GM18520 (cell line): ENCODE data around the gene HLA-DQA1.
A peak's percentile ranks its signal among the peaks of the same experiment; 100 is the strongest.
"Not testable (repeated sequence)": the region's sequence is repeated elsewhere in the genome, so short reads cannot be mapped to it uniquely, and the experiment has no call there.

ENCODE experiments used
- ATAC-seq: cut with Tn5 transposase; IDR thresholded peaks from one replicate; pipeline ENCODE4 v1.9.1; 2021; ENCODE audit not compliant: unreplicated experiment

HLA-DQA1 gene

DNA sequence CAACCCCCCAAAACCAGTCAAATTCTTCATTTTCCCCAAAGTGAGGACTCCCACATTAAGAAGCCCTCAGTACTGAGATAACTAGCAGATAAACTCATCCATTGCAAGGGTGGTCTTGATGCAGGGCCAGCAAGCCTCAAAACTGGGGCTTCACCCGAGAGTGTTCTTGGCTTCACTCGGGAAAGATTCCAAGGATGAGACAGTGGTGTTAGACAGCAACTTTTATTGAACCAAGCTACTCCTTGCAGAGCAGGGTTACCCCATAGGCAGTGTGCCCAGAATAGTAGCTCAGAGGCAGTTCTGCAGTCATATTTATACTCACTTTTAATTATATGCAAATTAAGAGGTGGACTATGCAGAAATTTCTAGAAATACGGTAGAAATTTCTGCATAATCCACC, 15.8 kb upstream of the HLA-DQA1 start:
- ATAC-seq: no peak

DNA sequence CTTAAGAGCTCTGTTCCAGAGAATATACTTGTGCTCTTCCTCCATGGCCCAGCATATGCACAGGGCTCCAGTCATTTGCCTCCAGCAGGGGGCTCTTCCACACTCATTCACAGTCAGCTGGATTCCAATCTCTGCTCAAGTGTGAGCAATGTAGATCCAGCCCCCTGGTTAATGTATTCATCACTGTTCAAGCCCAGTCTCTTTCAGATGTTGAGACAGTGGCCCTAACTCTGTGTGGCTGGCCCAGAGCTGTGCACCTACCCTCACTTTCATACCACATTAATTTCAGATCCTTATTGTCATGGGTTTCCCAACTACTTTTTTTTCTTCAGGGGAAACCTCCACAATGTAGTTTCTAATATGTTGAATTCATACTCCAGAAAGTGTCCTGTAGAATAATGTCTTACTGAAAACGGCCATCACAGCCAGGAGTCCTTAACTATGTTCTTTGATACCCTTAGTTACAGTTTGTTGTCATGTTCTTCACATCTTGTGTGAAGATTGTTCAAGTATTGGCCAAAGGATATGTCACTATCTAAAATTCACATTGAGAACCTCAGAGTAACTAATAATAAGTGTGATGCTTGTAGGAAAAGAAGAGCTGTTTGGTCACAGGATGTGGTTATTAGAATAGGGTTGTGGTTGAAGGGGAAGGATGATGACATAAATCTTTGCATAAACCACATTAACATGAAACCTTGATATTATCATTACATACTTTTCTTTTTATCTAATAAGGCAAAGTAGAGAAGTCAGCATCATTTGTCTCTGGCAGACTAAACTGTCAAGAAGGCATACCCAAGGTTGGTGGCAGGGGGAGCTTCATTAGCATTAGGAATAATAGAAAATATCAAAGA, 14.4 kb upstream of the HLA-DQA1 start:
- peak; percentile 59 for ATAC-seq

DNA sequence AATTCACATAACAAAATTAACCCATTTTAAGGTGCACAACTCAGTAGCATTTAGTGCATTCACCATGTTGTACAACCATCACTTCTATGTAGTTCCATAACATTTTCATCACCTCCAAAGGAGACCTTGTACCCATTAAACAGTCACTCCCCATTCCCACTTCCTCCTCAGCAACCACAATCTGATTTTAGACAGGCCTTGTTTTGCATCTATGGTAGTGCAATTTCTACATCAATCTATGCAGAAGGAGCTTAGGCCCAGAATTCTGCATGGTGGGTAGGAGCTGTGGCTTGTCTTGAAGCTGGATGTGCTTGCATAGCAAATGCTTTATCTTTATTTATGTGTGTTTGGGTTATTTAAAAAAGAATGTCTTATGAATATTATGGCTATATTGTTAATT, 13.5 kb upstream of the HLA-DQA1 start:
- ATAC-seq: no peak

DNA sequence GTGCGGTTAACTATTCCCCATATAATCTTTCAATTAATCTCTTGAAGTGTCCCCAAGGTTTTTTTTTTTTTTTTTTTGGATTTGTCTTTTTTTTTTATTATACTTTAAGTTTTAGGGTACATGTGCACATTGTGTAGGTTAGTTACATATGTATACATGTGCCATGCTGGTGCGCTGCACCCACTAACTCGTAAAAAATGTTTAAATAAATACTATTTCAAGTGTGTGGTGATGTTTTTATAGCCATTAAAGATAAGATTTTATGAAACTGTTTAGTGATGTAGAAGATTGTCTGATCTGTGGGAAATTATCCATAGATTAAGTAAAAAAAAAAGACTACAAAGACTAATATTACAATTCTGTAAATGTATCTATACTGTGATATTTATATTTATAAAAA, 12.6 kb upstream of the HLA-DQA1 start:
- no peak for ATAC-seq

DNA sequence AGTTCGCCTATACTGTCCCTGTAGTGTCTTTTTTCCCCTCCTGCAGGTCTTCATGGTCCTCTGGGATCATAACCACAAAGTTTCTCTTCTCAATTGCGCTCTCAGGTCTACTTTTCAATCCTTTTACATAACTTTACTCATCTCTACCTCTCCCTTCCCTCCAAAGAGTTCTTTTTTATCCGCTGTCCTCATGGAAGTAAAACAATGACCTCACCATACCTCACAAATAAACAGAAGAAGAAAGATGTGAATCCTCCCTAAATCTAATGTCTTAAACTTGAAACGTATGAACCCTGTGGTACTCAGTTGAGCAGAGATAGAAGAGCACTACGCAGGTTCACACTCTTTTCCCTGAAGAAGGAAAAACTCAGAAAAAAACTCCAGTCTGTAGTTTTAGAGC, 12.1 kb upstream of the HLA-DQA1 start:
- ATAC-seq: no peak

DNA sequence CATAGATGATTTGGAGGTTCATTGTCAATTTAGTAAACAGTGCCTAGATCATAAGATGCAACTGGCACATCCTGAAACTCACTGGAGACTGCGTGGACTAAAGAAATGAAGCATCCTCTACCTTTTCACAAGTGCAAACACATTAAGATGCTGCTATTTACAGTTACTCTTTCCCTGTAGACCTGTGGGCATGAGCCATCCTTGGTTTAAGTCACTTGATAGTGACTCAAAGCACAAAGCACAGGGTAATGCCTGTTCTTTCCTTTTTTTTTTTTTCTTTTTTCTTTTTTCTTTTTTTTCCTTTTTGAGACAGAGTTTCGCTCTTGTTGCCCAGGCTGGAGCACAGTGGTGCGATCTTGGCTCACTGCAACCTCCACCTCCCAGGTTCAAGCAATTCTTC, 10.0 kb upstream of the HLA-DQA1 start:
- no peak for ATAC-seq

DNA sequence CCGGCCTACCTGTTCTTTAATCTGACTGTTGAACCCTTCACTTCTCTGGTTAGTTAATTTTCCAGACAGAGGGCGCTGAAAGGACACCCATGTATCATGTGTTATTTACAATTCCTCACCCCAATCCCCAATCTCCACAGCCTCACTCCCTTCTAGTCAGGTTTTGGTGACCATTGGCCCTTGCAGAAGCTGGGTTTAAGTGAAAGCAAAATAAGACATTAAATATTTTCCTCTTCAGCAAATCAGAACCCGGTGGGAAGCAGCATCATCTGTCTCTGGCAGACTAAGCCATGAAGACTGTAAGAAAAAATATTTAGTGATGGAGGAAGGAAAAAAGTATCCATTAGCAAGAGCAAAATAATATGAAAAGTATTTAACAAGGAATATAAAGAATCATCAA, 9.4 kb upstream of the HLA-DQA1 start:
- ATAC-seq: peak; percentile 33

DNA sequence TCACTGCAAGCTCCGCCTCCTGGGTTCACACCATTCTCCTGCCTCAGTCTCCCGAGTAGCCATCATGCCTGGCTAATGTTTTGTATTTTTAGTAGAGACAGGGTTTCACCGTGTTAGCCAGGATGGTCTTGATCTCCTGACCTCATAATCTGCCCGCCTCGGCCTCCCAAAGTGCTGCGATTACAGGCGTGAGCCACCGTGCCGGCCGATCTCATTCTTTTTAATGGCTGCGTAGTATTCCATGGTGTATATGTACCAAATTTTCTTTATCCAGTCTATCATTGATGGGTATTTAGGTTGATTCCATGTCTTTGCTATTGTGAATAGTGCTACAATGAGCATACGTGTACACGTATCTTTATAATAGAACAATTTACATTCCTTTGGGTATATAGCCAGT, 7.4 kb upstream of the HLA-DQA1 start:
- ATAC-seq: not testable (repeated sequence)

DNA sequence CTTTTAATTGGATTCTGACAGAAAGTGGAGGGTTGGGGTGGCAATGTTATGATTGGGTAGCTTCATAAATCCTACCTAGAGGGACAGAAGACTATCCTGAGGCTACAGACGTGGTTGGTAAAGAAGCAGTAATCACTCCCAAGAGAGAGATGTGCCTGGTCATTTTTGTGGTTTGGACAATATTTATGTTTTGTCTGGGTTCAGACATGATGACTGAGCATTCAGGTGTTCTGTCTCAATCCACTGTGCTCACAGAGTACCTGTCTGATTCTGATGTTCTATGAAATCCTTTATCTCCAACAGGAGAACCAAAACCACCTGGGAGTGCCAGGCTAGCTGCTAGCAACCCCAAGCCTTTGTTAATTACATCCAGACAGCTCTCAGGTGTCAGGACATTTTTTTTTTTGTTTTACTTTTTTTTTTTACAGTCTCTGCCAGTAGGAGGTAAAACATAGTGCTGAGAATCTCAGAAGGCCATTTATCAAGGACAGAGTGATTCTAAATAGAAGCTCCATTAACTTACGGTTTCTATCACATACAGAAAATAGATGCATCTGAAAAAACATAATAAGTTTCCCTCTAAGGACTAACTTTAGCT, 1.6 kb upstream of the HLA-DQA1 start:
- ATAC-seq: no peak

DNA sequence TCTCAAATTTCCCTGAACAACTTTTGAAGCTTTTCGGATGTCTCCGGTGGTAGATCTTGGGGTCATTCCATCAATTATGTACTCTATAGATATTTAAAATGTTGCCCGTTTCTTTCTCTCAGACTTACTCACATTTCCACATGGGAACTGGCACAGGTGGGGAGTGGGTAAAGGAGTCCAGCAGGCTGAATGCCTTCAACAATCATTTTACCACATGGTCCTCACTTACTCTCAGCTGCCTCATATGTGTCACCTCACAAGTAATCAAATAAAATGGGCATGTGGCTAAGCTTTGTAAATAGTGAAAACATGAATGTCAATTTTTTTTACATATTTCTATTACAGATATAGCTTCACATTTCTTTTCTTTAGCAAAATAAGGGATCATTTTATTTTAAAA, 677 bp downstream of the HLA-DQA1 start:
- no peak for ATAC-seq

DNA sequence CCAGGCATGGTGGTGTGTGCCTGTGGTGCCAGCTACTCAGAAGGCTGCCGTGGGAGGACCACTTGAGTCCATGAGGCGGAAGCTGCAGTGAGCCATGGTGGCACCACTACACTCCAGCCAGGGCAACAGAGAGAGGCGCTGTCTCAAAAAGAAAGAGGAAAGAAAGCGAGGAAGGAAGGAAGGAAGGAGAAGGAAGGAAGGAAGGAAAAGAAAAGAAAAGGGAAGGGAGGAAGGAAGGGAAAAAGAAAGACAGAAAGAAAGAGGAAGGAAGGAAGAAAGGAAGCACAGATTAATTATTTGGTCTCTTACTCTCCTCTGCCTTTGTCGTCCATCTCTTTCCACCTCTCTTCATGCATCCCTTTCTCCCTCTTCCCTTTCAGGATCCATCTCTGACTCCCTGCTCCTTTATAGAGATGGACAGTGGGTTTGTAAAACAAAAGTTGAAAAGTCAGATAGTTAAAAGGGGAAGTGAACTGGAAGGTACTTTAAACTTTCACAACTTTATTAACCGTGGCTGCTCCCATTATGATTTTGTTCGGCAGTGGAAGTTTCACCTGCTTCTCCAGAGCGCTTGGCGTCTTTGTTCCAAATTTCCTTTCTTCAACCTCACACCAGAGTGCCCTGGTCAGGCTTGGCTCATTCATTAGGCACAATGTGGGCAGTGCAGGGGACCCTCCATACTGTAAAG, 1.5 kb downstream of the HLA-DQA1 start:
- no peak for ATAC-seq

DNA sequence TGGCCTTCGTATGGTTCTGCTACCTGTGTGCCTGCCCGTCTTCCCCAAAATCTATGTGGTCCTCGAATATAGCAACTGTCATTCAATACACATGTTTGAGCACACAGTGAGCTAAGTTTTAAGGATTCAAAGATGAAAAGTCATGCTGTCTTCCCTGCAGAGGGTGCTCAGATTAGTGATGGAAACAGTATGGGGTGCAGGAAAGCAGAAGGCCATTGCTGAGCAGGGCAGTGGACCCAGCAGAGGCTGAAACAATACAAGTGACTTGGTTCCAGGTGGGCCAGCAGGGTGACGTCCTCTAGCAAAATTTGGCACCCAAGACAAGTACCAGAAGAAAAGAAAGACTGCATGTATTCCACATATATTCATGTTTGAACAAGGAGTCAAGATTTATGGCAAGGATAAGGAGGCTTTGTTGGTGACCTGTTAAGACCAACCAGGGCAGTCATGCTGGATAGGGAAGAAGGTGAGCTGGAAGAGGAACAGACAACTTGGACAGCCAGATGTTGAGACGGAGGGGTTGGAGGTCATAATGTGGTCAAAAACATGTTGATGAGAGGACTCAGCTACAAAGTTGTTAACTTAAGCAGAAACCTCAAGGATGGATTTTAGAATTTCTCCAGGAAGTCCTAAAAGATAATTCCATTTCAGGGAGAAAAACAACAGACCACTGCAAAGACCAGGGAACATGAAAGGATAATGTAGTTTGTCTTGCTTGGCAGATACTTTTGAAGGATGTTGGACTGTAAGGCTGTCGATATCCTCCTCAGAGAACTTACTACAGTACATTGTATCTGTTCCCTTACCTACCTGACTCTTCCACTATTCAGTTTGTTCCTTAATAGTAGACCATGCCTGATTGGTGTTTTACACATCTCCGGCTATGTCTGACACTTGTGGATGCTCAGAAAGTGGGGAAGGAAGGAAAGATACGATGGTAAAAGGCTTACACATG, 2.5 kb downstream of the HLA-DQA1 start:
- ATAC-seq: no peak

DNA sequence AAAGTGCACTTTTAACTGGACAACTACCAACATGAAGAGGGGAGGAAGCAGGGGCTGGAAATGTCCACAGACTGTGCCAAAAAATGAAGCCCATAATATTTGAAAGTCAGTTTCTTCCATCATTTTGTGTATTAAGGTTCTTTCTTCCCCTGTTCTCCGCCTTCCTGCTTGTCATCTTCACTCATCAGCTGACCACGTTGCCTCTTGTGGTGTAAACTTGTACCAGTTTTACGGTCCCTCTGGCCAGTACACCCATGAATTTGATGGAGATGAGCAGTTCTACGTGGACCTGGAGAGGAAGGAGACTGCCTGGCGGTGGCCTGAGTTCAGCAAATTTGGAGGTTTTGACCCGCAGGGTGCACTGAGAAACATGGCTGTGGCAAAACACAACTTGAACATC, 3.9 kb downstream of the HLA-DQA1 start:
- ATAC-seq: no peak

DNA sequence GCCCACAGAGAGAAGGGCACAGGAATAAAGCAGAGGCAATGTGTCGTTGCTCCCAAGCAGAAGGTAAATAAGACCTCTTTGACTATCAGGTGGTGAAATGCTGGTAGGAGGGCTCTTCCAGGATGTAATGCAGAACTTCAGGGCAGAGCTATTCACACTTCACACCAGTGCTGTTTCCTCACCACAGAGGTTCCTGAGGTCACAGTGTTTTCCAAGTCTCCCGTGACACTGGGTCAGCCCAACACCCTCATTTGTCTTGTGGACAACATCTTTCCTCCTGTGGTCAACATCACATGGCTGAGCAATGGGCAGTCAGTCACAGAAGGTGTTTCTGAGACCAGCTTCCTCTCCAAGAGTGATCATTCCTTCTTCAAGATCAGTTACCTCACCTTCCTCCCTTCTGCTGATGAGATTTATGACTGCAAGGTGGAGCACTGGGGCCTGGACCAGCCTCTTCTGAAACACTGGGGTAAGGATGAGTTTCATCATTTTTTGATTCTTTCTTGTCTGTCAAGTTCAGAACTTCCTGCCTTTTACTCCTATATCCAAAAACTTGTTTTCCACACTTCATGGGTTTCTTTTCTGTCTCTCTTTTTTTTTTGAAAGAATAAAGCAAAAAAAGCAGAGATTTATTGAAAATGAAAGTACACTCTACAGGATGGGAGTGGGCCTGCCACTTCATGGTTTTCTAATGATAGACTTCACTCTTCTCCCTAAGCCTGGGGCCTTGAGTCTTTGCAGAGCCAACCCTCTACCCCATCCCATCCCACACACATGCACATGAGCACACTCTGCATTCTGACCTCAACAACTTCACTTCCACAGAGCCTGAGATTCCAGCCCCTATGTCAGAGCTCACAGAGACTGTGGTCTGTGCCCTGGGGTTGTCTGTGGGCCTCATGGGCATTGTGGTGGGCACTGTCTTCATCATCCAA, 4.8 kb downstream of the HLA-DQA1 start:
- ATAC-seq: not testable (repeated sequence)

DNA sequence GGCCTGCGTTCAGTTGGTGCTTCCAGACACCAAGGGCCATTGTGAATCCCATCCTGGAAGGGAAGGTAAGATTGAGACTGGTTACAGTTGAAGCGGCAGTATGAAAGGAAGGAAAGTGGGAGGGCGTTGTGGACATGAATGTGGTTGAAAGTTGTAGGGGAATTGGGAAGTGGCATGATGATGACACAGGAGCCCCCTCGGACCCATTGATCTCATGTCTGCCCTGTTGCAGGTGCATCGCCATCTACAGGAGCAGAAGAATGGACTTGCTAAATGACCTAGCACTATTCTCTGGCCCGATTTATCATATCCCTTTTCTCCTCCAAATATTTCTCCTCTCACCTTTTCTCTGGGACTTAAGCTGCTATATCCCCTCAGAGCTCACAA, 5.5 kb downstream of the HLA-DQA1 start:
- ATAC-seq: no peak

DNA sequence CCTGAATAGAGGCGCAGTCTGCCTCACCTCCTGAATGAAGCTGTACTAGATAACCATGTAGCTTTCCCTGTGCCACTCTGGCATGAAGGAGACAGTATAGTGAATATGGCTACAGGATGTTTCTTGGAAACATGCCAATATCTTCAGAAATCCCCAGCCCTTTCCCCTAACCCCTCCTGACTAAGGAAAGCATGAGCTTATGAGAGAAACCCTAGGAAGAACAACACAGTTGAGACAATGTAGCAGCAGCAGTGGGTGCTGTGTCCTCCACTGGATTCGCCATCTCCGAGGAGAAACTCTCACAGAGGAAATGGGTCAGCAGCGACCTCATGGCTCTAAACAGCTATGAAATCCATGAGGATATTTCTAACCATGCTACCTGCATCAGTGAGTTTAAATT, 6.7 kb downstream of the HLA-DQA1 start:
- no peak for ATAC-seq

DNA sequence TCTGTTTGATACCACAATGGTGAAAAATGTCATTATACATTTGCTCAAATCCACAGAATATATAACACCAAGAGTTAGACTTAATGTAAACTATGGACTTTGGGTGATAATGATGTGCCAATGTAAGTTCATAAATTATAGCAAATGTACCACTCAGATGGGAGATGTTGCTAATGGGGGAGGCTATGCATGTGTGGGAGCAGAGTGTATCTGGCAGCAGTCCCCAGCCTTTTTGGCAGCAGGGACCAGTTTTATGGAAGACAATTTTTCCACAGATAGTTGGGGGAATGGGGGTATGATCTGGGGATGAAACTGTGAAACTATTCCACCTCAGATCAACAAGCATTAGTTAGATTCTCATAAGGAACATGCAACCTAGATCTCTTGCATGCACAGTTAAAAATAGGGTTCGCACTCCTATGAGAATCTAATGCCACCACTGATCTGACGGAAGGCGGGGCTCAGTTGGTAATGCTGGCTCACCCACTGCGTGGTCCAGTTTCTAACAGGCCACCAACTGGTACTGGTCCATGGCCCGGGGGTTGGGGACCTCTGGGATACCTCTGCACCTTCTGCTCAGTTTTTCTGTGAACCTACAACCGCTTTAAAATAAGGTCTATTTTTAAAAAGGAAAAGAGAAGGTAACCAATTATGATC, 8.0 kb downstream of the HLA-DQA1 start:
- ATAC-seq: no peak

DNA sequence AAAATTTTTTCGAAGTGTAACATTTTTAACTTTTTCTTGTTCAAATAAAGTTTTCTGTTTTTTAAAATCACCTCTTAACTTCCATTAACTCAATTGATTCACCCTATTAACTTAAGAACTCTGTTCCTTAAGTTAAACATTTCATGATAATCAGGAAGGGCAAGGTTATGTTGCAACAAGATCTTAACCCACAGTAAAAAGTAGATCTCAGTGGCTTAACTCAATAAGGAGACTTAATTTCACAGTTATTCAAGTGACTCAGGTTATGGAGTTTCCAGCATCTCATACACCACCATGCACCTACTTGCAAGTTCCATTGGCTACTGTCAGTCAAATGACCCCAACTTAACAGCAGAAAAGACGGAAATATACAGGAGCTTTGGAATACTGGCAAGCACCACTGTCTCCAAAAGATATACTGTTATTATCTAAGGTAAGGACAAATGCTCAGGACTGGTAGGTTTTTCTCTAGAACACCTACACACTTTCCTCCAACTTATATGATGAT, 18.1 kb downstream of the HLA-DQA1 start:
- no peak for ATAC-seq

DNA sequence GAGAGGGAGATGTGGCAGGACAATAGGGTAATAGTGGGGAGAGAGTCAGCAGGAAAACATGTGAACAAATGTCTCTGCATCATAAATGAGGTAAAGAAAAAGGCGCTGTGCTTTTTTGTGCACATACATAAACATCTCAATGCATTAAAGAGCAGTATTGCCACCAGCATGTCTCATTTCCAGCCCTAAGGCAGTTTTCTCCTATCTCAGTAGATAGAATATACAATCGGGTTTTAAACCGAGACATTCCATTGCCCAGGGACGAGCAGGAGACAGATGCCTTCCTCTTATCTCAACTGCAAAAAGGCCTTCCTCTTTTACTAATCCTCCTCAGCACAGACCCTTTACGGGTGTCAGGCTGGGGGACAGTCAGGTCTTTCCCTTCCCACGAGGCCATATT, 20.1 kb downstream of the HLA-DQA1 start:
- ATAC-seq: not testable (repeated sequence)
